ENCODE results near the gene SLC2A9. TPM values are rescaled to one million over a fixed set of nuclear protein-coding genes. Genes with fewer than 3 reads are reported as not detected.

Gene SLC2A9
- total RNA-seq, 4 donors from 2014 or later: 5.6 to 10.5 (median 6.5) TPM

DNA sequence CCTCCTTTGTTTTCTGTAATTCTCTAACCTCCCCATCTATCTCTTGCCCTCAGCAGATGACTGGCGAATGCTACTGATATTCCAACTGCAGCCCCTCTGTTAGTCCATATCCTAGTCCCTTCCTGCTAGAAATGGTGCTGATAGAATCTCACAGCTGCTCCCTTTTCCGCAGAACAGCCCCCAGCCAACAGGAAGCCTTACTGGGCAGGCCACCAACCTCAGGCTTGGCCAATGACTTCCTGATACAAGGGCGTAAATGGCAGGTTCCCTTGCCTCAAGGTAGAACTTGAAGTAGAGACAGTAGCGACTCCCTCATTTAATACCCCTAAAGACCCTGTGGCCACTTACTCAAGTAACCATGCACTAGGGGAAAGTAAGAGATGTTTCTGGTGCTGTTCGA is 26.7 kb upstream of the SLC2A9 start:
- 77% methylated on average over 5 of the region's 5 CpGs for WGBS
- H3K9me3 ChIP-seq: peaks cover 0 to 3% (median 0%) of the 10 kb centered on the region in 4 donors
- intact Hi-C loops (cut with DNase I): no loop called here

DNA sequence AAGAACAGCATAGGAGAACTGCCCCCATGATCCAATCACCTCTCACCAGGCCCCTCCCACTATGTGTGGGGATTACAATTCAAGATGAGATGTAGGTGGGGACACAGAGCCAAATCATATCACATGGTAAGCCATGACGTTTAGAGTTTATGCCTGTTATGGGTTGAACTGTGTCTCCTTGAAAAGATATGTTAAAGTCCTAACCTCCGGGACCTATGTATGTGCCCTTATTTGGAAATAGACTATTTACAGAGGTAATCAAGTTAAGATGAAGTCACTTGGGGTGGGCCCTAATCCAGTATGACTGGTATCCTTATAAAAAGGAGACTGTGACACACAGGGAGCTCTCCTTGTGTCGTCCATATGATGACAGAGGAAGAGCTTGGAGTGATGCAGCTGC is 25.2 kb upstream of the SLC2A9 start:
- Histone ChIP-seq H3K4me3 (no peak overlapping the region), H3K27me3 (no peaks in the 10 kb centered on the region), H3K27ac (replicated peaks in 1 of 4) (no peak overlapping the region), H3K9me3 (peaks cover 0 to 9% (median 1%) of the 10 kb centered on the region in 4 donors), H3K4me1 (no peaks in the 10 kb centered on the region), H3K36me3 (peaks cover 0 to 15% (median 3%) of the 10 kb centered on the region in 4 donors)
- no peak for DNase-seq (ENCODE audit: extremely low spot score)
- 71% methylated on average over 3 of the region's 3 CpGs for whole genome bisulfite sequencing
- TF ChIP-seq EP300 (IDR thresholded peaks at IDR 0.05) (no peak), CTCF (IDR thresholded peaks at IDR 0.05) (no peak), POLR2A (IDR thresholded peaks at IDR 0.05; ENCODE audit: low read depth) (no peak), POLR2AphosphoS5 (IDR thresholded peaks at IDR 0.05) (no peak)
- intact Hi-C loops (cut with DNase I): no loop called here

More for the DNA sequence above, 26.7 kb upstream of the SLC2A9 start:
- no peak for DNase-seq (ENCODE audit: extremely low spot score)
- Histone ChIP-seq H3K36me3 (peaks cover 0 to 15% (median 3%) of the 10 kb centered on the region in 4 donors), H3K27ac (replicated peaks in 1 of 4) (no peak overlapping the region), H3K27me3 (no peaks in the 10 kb centered on the region), H3K4me3 (no peak overlapping the region), H3K4me1 (no peaks in the 10 kb centered on the region)
- no peak for TF ChIP-seq POLR2AphosphoS5 (IDR thresholded peaks at IDR 0.05)
- TF ChIP-seq POLR2A (IDR thresholded peaks at IDR 0.05; ENCODE audit: low read depth): no peak
- no peak for TF ChIP-seq CTCF (IDR thresholded peaks at IDR 0.05)
- no peak for TF ChIP-seq EP300 (IDR thresholded peaks at IDR 0.05)

DNA sequence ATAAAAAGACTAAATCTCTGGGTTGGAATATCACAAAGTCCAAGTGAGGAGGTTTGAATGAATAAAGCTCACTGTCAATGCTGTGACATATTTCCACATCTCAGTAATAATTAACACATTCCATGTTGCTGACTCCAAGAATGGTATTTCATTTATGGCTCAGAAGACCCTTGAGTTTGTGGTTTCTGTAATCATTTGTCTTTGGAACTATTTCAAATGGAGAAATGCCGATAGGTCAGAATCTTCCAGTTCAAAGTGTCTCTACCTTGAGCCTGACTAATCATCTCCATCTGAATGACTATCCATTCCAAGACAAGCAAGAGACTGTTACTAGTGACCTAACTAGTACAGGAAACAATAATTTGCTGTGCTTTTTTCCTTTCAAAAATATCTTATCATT is 24.2 kb upstream of the SLC2A9 start:
- intact Hi-C loops (cut with DNase I): no loop called here
- Histone ChIP-seq H3K27ac (replicated peaks in 1 of 4) (no peak overlapping the region), H3K4me3 (no peak overlapping the region)

GRCh38 chr4:10041036-10041435 is 19.7 kb upstream of the SLC2A9 start:
- DNase-seq (ENCODE audit: extremely low spot score): no peak
- H3K36me3 ChIP-seq: peaks cover 0 to 4% (median 0%) of the 10 kb centered on the region in 4 donors
- no peak overlapping the region for H3K27ac ChIP-seq (replicated peaks in 1 of 4)
- intact Hi-C loops (cut with DNase I): no loop called here
- 75% methylated on average over 6 of the region's 6 CpGs for WGBS
- TF ChIP-seq POLR2AphosphoS5 (IDR thresholded peaks at IDR 0.05): no peak
- TF ChIP-seq POLR2A (IDR thresholded peaks at IDR 0.05; ENCODE audit: low read depth): no peak
- TF ChIP-seq CTCF (IDR thresholded peaks at IDR 0.05): no peak
- TF ChIP-seq EP300 (IDR thresholded peaks at IDR 0.05): no peak
- H3K4me1 ChIP-seq: no peaks in the 10 kb centered on the region
- no peak overlapping the region for H3K4me3 ChIP-seq
- H3K27me3 ChIP-seq: no peaks in the 10 kb centered on the region
- peaks cover 0 to 9% (median 1%) of the 10 kb centered on the region in 4 donors for H3K9me3 ChIP-seq

More for the DNA sequence above, 24.2 kb upstream of the SLC2A9 start:
- WGBS: 81% methylated on average over 1 of the region's 1 CpG
- no peaks in the 10 kb centered on the region for H3K27me3 ChIP-seq
- DNase-seq (ENCODE audit: extremely low spot score): no peak
- TF ChIP-seq CTCF (IDR thresholded peaks at IDR 0.05) (no peak), POLR2AphosphoS5 (IDR thresholded peaks at IDR 0.05) (no peak), EP300 (IDR thresholded peaks at IDR 0.05) (no peak), POLR2A (IDR thresholded peaks at IDR 0.05; ENCODE audit: low read depth) (no peak)
- no peaks in the 10 kb centered on the region for H3K4me1 ChIP-seq
- peaks cover 0 to 9% (median 1%) of the 10 kb centered on the region in 4 donors for H3K9me3 ChIP-seq
- H3K36me3 ChIP-seq: peaks cover 0 to 10% (median 3%) of the 10 kb centered on the region in 4 donors
